ENCODE results near the gene WIPF1.

The WIPF1 gene

GRCh38 chr2:174594456-174594855 is 3.1 kb downstream of the WIPF1 start:
- no peak for DNase-seq

DNA sequence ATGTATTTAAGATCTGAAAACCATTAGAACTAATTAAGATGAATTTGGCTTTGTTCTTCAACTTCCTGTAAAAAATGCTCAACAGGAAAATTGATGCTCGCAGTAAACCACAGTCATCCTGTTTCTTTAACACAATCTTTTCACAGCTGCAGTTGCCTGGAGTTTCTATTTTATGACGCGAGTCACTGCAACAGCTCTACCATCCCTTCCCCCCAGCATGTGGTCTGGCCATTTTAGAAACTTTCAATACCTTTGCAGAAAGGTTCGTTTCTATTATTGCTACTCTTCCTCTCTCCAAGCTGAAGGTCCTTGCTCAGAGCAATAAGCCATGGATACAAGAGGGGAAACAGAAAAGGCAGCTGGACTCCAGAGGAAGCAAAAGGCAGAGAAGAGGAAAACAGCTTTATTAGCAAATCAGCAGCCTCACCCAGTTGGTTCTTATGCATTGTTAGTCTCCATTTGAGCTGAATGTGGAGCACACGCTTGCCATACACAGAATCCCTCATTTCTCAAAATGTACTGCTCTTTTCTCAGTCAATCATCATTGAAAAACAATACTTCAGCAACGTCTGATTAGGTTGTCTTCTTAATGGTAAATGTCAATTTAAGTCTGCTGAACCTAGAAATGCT is 3.9 kb downstream of the WIPF1 start:
- DNase-seq: no peak

DNA sequence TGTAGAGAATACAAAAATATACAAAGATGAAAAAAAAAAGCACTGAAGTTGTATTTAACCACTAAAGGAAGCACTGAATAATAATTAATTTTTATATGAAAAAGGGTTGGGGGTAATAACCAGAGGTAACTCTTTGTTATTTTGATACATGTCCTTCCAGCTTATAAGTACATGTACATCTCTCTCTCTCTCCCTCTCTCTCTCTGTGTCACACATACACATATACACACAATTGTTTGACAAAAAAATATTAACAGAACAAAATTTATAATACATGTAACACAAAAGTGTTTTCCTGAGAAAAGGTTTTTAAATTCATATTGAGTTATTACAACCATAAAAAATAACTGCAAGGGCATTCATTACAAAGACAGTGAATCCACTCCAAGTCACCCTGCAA is 4.6 kb downstream of the WIPF1 start:
- DNase-seq: no peak

DNA sequence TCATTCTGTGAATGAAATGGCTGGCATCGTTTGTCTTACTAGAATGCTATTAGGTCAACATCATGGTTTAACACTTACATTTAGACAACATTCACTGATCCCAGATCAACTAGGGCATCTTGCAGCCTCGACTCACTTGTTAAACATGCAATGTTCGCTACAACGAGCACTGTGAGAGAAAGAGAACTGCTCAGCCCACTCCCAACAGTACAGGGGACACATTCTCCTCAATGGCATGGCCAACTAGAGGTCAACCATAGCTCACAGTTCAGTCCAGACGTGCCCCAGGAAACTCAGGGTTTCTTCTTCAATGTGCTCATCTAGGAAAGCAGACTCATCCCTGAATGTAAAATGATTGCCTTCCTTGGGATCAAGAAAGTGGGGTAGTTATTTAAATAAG is 5.9 kb downstream of the WIPF1 start:
- no peak for DNase-seq

- DNase-seq: no peak
Measured at GRCh38 chr2:174590928-174591648, 6.5 kb downstream of the WIPF1 start.

- no peak for DNase-seq
Measured at GRCh38 chr2:174590346-174590745, 7.3 kb downstream of the WIPF1 start.

GRCh38 chr2:174589334-174589733 is 8.3 kb downstream of the WIPF1 start:
- no peak for DNase-seq

- no peak for DNase-seq
Measured at GRCh38 chr2:174588463-174588862, 9.1 kb downstream of the WIPF1 start.

GRCh38 chr2:174587579-174587978 is 10.0 kb downstream of the WIPF1 start:
- DNase-seq: no peak

GRCh38 chr2:174586418-174587295 is 10.9 kb downstream of the WIPF1 start:
- no peak for DNase-seq

DNA sequence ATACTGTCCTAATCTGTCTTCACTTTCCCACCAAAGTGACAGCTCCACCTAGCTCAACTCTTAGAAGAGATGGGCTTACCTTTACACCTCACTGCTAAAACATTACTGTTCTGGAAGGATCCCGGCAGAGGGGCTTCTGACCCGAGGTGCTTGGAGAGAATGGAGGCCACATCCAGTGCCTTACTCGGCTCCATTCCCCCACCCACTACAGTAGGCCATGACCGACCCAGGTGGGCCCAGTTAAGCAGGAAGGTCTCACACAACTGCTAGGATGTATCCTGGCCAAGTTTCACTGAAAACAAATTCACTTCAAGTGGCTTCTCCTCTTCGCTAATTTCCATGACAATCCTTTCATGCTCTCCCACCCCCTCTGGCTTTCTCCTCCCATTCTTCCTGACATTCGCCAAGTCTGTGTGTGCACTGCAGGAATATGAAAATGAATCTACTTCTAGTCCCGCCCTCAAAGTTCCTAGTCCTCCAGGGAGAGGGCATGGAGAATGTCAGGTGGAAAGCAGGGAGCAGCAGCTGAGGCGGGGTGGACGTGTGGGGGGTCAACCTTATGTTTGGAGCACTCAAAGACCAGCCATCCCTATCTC is 11.8 kb downstream of the WIPF1 start:
- DNase-seq: no peak

DNA sequence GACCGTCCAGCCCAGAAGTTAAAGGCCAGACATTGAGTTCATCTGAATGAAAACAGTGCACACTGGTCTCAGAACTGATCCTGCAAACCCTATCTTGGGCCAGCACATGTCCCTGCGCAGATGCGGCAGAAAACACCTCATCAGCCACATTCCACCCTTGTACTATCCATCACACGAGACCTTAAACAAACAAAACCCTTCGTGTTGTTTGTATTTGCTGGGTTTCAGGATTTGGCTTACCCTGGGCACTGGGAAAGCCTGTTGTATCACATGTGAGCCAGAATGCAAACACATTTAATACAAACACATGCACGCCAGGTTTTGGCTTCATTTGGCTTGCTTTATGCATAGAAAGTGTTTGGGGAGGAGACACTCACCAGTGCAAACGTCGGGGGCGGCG is 12.5 kb downstream of the WIPF1 start:
- DNase-seq: no peak

DNA sequence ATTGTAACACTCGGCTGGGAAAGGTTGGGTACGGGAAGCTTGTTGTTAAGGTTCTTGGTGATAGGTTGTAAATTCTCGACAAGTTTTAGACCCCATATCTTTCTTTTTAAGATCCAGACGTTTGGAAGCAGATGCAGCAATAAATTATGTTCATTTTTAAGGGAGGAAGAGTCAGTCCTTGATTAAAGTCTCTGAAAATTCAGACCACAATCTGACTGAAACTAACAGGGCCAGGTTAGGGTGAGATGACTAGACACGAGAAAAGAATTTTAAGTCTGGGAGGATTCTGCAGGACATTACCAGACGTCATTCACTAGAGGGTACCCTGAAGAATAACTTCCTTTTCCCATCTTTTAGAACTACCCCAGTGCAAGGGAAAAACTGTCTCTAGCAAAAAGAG is 16.1 kb downstream of the WIPF1 start:
- DNase-seq: no peak

GRCh38 chr2:174580951-174581350 is 16.7 kb downstream of the WIPF1 start:
- DNase-seq: no peak

- DNase-seq: no peak
Measured at GRCh38 chr2:174577967-174578589, 19.5 kb downstream of the WIPF1 start.

DNA sequence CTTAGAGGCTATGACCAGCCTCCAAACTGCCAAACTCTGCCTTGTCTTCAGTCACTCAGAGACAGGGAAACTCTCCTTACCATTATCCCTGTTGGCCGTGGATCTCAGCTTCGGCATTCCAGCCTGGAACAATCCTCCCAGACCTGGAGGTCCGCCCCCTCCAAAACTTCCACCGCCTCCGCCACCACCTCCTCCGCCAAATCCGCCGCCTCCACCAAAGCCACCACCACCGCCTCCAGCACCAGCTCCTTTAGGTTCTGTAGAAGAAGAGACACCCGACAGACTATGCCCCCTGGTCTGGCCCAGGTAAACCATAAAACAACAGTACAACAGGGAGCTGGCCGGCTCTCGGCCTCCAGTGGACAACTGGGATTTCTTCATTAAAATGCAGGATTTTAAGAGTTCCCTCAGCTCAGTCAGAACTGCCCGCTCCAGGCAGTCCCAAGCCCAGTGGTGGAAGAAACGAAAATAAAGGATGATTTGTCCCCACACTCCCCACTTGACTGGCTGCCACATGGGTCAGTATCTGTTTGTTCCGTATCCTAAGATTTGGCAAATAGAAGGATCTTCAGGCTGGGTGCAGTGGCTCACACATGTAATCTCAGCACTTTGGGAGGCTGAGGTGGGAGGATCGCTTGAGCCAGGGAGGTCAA is 22.4 kb downstream of the WIPF1 start:
- no peak for DNase-seq

- no peak for DNase-seq
Measured at GRCh38 chr2:174574657-174575056, 22.9 kb downstream of the WIPF1 start.

DNA sequence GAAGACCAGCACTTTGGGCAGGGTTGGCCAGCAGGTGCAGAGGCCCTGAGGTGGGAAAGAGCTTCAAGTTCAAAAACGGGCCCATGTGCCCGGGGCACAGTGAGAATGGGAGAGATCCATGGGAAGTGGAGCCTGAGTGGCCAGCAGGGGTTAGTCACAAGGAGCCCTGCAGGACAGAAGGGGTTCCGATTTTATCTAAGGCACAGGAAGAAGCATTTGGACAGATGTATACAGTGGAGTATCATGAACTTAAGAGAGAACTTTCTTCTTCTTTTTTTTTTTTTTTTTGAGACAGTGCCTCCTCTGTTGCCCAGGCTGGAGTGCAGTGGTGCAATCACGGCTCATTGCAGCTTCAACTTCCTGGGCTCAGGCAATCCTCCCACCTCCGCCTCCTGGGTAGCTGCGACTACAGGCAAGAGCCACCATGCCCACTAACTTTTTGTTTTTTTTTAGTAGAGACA is 24.0 kb downstream of the WIPF1 start:
- DNase-seq: no peak

GRCh38 chr2:174572556-174572955 is 25.0 kb downstream of the WIPF1 start:
- DNase-seq: no peak

- no peak for DNase-seq
Measured at GRCh38 chr2:174571669-174572323, 25.8 kb downstream of the WIPF1 start.

DNA sequence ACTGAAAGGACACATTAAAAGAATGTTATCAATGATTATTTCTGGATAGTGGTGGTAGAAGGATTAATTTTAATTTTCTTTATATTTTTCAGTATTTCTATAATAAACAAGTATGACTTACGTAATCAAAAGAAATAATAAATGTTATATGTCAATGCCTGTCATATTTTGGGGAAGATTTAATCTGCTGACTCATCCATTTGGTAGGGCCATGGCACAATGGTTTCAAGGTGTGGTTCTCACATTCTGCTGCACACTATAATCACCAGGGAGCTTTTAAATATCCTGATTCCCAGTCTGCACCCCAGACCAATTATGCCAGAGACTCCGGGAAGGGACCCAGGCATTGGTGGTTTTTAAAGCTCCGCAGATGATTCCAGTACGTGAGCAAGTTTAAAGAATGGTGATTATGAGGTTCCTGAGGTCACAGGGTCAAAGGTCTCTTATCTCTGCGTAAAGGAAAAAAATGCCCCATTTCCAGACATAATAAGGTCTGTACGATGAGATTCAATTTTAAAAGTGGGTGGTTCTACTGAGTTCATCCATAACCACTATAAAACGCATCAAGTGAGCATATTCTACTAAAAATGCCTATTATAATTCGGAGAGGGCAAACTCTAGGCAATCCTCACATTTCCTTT is 27.2 kb downstream of the WIPF1 start:
- no peak for DNase-seq
